Dermis microvascular lymphatic vessel endothelial cell (primary cell): ENCODE measurements around the gene ABHD3. TPM values are rescaled to one million over a fixed set of nuclear protein-coding genes. Genes with fewer than 3 reads are reported as not detected.
"Not testable (repeated sequence)": the region's sequence is repeated elsewhere in the genome, so short reads cannot be mapped to it uniquely, and the experiment has no call there.

ENCODE experiments used
- DNase-seq, 2 donors: peaks; one replicate each; pipeline versions ENCODE4 v3.0.0 to v3.0.0-alpha.2; 2010; ENCODE audit warnings: low read depth in 2 of 2
- total RNA-seq: library from RNA; depleted of rRNA; stranded (reverse); fragments of >200 nt; gene quantifications from 2 replicates; pipeline ENCODE4 v1.2.1, GENCODE V29; 2014

The ABHD3 gene, protein sequence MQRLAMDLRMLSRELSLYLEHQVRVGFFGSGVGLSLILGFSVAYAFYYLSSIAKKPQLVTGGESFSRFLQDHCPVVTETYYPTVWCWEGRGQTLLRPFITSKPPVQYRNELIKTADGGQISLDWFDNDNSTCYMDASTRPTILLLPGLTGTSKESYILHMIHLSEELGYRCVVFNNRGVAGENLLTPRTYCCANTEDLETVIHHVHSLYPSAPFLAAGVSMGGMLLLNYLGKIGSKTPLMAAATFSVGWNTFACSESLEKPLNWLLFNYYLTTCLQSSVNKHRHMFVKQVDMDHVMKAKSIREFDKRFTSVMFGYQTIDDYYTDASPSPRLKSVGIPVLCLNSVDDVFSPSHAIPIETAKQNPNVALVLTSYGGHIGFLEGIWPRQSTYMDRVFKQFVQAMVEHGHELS
- total RNA-seq: 4.1 and 4.3 TPM in 2 replicates

DNA sequence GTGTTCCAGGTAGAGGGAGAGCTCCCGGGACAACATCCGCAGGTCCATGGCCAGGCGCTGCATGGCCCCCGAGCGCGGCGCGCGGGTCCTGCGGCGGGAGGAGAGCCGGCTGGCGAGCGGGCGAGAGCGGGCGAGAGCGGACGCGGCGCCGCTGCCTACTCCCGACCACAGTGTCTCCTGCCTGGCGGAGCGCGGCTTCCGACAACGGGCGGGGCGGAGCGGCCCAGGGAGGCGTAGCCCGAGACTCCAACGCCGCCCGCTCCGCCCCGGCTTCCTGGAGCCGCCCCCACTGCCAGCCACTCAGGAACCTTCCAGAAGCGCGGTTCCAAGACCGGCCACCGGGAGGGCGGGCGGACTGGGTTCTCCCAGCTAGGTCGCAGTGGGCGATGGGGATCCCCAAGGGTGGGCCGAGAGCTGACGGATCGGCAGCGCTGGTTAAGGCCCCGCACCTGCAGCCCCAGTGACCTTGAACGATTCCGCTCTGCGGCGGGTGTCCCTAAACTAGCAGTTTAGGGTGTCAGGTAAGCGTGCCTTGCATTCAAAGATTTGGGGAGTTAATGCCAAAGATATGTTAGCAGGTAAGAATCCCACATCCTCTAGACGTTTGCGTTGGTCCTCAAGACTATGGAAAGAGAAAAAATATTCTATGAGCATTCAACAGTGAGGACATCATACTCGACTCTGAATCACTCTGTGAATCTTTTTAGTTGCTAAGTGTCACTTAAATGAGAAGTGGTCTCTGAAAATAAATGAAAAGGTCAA is at the start of gene ABHD3:
Gene ABHD3, minus strand, starts transcription at position 172 of the 762 bp plus-strand sequence. Its CDS starts 109 bp downstream, at position 63.
- DNase-seq: peak; percentile 60 to 93

DNA sequence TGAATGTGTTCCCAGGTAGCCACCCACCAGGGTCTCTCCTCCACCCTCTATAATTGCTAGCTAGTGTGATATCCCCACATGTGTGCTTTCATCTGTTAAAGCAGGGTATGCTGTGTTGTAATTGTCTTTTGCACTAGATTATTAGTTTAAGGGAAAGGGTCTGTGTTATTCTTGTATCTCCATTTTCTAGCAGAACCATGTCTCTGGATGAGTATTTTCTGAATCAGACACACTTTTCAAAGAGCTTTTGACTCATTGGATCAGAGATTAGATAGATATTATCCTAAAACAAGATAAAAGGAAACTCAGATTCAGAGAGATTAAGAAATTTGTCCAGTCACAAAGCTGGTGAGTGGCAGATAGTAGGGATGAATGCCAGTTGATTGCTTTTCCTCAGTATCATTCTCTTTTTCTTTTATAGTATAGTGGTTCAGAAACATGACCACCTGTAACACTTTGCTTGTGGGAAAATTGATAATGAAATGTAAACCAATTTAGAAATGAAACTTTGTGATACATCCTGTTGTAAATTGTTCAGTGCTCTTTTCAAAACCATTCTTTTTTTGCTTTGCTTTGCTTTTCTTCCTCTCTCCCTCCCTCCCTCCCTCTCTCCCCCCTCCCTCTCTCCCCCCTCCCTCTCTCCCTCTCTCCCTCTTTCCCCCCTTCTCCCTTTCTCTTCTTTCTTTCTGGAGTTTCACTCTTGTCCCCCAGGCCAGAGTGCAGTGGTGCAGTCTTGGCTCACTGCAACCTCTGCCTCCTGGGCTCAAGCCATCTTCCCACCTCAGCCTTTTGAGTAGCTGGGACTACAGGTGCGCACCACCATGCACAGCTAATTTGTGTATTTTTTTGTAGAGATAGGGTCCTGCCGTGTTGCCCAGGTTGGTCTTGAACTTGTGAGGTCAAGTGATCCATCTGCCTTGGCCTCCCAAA is 43.5 kb upstream of the ABHD3 start:
- DNase-seq: no peak

DNA sequence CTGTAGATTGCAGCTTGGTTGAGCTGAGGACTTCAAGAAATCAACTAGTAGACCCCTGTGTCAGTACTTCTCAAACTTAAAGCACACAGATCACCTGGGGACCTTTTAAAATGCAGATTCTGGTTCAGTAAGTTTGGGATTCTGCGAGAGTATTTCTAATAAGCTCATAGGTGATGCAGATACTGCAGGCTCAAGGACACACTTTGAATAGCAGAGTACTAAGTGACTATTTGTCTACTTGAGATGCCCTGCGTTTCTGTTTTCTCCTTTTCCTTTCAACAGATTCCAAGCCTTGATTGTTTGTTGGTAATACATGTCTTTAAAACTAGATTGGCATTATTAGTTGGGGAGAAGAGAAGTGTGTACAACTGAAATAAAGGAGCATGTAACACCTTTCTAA is 42.7 kb upstream of the ABHD3 start:
- DNase-seq: no peak

- no peak for DNase-seq
These were observed 40.7 kb upstream of the ABHD3 start for GRCh38 chr18:21745231-21745630.

DNA sequence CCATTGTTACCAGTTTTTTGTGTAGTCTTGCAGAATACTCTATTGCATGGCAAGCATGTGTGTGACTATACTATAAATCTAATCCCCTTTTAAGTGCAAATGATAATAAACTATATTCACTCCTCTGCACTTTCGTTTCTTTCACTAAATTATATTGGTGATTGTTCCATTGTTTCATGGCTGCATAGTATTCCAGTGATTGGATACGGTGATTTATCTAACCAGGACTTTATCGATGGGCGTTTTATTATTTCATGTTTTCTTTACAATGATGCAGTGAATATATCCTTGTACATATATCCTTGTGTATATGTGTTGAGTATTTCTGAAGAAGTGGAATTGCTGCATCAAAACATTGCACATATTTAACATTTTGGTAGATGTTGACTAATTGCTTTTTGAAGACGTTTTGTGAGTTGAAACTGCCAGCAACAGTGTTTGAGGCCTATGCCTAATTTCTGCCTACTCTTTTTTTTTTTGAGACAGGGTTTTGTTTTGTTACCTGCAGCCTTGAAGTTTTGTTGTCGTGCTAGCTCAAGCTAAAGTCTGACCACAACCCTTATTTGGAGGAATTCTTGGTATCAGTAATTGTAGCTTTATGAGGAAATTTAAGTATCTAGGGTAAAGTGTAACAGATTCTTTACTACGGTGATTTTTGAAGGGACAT is 38.7 kb upstream of the ABHD3 start:
- DNase-seq: no peak

DNA sequence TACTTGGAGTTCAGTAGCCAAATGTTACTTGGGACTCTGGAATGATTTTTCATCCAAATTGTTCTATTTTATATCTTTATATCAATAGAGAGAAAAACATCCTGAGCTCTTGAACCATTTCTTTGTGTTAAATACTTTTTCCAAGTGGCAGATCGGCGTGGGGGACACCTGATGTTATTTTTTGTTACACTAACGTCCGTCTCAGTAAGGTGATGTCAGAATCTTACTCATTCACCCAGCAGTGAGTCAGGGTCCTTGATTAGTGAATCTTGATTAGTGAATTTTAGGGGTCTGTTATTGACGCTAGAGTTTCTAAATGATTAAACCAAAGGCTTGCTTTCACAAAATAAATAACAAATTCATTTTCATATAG is 37.7 kb upstream of the ABHD3 start:
- DNase-seq: peak in 1 of 2 donors; percentile 35

DNA sequence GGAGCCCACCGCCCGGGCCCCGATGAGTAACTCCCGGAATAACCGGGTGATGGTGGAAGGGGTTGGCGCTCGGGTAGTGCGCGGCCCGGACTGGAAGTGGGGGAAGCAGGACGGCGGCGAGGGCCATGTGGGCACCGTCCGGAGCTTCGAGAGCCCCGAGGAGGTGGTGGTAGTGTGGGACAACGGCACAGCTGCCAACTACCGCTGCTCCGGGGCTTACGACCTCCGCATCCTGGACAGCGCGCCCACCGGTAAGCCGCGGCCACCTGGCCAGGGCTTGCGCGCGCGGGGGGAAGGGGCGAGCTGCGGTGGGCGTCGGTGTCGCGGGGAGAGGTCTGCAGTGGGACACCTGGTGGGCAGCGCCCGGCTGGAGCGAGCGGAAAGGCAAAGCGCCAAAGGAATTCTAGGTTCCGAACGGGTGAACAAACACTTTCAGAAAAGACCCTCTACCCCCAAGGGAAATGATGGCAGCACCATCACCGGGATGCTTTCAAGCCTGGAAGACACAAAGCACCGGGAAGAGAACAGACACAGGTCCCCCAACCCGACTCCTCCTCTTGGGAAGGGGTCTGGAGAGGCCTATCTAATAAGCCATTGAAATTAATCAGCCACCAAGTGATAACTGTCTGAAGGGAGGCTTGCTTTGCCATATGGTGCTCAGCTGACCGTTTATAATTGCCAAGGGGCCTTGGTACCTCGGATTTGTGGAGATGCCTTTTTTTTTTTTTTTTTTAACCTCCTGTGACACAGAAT is 37.2 kb upstream of the ABHD3 start:
- peak in 1 of 2 donors; percentile 32 for DNase-seq

- no peak for DNase-seq
These were observed 36.7 kb upstream of the ABHD3 start for GRCh38 chr18:21741312-21741561.

DNA sequence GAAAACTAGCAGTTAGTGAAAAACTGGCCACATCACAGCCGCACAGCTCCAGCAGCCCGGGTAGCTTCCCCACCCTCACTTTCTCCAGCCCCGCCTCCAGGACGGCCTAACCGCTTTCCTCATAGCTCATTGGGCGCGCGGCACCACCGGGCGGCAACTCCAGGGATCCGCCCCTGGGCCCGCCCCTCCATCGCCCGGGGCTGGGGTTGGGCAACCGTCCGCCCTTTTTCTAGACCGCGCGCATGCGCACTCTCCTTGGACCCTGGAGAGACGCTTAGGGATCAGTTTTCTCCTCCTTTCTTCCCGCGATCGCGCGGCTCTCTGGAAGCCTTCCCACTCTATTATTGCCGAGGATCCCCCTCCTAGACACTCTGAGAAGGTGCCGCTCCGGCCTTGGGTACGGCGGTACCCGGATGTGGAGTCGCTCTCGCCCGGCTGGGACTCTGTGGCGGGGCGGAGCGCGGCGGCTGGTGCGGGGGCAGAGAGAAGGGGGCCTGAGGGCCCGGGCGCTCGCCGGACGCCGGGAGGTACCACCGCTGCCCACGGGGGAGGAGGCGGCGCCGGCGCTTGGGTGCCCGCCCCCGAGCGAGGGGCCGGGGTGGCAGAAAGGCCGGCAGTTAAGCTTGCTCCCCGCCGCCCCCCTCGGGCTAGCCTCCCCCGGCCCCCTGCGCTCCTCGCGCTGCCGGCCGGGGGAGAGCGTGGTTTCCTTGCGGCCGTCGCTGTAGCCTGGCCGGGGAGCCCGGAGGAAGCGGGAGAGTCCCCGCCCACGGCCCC is 36.2 kb upstream of the ABHD3 start, which contains the start of gene MIB1:
Gene MIB1, plus strand, starts transcription at position 255 of the 774 bp plus-strand sequence. CDS start 792 bp downstream, outside the sequence.
- DNase-seq: peak; percentile 92 to 98

DNA sequence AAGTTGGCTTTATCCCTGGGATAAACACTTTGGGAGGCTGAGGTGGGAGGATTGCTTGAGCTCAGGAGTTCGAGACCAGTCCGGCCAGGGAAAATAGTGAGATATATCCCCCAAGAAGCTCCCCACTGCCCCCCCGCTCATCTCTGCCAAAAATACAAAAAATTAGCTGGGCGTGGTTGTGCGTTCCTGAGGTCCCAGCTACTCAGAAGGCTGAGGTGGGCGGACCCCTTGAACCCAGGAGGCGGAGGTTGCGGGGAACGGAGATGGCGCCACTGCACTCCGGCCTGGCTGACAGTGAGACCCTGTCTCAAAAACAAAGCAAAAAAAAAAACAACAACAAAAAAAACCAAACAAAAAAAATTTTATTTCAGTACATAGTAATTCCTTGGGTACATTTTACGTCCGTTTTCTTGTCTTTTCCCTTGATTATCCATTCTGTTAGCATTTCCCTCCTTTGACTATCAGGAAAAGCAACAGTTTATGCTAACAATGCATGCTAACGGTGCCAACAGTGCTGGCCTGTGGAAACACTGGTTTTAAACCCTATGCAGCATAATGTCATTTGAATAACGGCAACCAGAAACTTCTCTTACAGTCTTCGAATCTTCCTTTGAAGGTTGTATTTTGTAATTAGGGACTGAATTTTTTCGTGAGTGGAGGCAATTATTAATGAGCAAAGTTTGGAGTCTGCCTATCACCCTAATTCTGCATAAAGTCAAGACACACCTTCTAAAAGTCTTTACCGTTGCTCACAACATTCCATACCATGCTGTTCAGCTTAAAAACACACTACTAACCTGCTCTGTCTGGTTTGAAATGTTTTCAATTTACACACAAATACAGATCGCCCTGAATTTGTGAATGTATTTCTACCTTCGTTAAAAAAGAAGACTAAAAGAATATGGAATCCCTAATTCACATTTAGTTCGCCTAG is 35.3 kb upstream of the ABHD3 start:
- DNase-seq: peak; percentile 43 to 65

- DNase-seq: not testable (repeated sequence)
These were observed 32.4 kb upstream of the ABHD3 start for GRCh38 chr18:21736926-21737325.

GRCh38 chr18:21735452-21736015 is 31.0 kb upstream of the ABHD3 start:
- peak in 1 of 2 donors; percentile 38 for DNase-seq

GRCh38 chr18:21733011-21733410 is 28.4 kb upstream of the ABHD3 start:
- no peak for DNase-seq

DNA sequence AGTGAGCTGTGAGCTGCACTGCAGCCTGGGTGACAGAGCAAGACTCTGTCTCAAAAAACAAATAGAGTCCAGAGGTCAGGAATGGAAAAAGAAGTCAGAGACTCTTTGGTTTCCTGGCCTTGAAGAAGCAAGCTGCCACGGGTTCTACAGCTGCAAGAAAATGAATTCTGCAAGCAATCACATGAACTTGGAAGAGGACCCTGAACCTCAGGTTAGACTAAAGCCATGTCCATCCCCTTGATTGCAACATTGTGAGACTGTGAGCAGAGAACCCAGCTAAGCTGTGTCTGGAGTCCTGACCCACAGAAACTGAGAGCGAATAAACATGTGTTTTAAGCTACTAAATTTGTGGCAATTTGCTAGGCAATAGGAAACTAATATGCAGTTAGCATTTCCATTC is 23.1 kb upstream of the ABHD3 start:
- DNase-seq: no peak

DNA sequence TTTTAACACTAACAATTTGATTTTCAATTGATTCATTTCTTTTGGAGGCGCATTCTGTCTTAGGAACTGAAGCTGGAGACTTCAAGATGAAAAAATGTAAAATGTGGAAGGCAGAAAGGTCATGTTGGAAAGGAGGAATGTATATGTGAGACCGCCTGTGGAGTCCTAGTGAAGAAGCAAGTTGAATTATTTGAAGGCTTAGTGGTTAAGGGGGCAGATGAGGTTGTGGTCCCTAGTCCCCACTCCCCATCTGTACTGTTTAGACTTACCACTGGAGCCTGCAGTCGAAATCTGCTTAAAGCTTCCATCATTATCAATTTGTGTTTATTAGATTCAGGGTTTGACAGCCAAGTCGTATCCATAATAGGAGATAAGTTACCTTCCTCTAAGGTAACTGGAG is 20.6 kb upstream of the ABHD3 start:
- no peak for DNase-seq

DNA sequence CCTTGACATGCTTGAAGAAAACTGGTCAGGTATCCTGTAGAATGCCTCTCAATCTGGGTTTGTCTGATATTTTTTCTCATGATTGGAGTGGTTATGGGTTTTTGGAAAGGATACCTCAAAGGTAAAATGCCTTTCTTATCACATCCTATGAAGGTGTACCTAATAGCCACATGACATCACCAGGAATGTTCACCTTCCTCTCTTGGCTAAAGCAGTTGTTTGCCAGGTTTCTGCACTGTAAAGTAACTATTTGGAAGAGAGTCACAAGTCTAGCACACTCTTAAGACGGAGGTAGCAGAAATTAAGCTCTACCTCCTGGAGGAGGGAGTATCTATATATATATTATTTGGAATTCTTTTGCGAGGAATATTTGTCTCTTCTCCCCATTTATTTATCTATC is 18.1 kb upstream of the ABHD3 start:
- DNase-seq: no peak

- no peak for DNase-seq
These were observed 9.9 kb upstream of the ABHD3 start for GRCh38 chr18:21714474-21714873.

DNA sequence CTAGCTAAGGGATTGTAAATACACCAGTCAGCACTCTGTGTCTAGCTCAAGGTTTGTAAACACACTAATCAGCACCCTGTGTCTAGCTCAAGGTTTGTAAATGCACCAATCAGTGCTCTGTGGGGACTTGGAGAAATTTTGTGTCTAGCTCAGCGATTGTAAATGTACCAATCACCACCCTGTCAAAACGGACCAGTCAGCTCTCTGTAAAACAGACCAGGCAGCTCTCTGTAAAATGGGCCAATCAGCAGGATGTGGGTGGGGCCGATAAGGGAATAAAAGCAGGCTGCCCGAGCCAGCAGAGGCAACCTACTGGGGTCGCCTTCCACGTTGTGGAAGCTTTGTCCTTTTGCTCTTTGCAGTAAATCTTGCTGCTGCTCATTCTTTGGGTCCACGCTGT is 2.6 kb upstream of the ABHD3 start:
- not testable (repeated sequence) for DNase-seq
